ENCODE measurements around the gene HSPG2. TPM values are rescaled to one million over a fixed set of nuclear protein-coding genes. Genes with fewer than 3 reads are reported as not detected.
A peak's percentile ranks its signal among the peaks of the same experiment; 100 is the strongest.

HSPG2 gene
- total and polyA plus RNA-seq, 9 of the 15 experiments (the other 6 are each of a cell fraction or from before 2014, with no cell fraction given): 0.14 to 160 (median 15.7) TPM

DNA sequence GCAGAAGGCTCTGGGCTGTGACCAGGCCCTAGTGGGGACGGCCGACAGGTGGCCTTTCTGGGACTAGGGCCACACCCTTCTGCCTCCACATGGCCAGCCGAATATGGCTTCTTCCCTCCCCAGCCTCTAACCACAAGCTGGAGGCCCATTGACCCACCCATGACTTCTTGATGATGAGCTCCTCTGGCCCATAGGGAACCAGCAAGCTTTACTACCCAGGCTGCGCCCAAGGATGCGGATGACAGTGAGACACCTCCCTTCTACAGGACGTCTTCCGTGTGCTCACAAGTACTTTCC is 84.0 kb downstream of the HSPG2 start (continued):
- TF ChIP-seq, protein P1, sequence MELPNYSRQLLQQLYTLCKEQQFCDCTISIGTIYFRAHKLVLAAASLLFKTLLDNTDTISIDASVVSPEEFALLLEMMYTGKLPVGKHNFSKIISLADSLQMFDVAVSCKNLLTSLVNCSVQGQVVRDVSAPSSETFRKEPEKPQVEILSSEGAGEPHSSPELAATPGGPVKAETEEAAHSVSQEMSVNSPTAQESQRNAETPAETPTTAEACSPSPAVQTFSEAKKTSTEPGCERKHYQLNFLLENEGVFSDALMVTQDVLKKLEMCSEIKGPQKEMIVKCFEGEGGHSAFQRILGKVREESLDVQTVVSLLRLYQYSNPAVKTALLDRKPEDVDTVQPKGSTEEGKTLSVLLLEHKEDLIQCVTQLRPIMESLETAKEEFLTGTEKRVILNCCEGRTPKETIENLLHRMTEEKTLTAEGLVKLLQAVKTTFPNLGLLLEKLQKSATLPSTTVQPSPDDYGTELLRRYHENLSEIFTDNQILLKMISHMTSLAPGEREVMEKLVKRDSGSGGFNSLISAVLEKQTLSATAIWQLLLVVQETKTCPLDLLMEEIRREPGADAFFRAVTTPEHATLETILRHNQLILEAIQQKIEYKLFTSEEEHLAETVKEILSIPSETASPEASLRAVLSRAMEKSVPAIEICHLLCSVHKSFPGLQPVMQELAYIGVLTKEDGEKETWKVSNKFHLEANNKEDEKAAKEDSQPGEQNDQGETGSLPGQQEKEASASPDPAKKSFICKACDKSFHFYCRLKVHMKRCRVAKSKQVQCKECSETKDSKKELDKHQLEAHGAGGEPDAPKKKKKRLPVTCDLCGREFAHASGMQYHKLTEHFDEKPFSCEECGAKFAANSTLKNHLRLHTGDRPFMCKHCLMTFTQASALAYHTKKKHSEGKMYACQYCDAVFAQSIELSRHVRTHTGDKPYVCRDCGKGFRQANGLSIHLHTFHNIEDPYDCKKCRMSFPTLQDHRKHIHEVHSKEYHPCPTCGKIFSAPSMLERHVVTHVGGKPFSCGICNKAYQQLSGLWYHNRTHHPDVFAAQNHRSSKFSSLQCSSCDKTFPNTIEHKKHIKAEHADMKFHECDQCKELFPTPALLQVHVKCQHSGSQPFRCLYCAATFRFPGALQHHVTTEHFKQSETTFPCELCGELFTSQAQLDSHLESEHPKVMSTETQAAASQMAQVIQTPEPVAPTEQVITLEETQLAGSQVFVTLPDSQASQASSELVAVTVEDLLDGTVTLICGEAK (IDR thresholded peaks at IDR 0.05): no peak
- TF ChIP-seq, protein P1 (CRISPR knock-in tag; IDR thresholded peaks at IDR 0.05): no peak
- no peak for TF ChIP-seq ZBTB1 (CRISPR knock-in tag; IDR thresholded peaks at IDR 0.05; ENCODE audit: borderline replicate concordance, low read depth)
- TF ChIP-seq, protein P2, sequence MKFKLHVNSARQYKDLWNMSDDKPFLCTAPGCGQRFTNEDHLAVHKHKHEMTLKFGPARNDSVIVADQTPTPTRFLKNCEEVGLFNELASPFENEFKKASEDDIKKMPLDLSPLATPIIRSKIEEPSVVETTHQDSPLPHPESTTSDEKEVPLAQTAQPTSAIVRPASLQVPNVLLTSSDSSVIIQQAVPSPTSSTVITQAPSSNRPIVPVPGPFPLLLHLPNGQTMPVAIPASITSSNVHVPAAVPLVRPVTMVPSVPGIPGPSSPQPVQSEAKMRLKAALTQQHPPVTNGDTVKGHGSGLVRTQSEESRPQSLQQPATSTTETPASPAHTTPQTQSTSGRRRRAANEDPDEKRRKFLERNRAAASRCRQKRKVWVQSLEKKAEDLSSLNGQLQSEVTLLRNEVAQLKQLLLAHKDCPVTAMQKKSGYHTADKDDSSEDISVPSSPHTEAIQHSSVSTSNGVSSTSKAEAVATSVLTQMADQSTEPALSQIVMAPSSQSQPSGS (CRISPR knock-in tag; IDR thresholded peaks at IDR 0.05): no peak
- no peak for TF ChIP-seq ZNF174 (CRISPR knock-in tag; IDR thresholded peaks at IDR 0.05)
- TF ChIP-seq, protein P3, sequence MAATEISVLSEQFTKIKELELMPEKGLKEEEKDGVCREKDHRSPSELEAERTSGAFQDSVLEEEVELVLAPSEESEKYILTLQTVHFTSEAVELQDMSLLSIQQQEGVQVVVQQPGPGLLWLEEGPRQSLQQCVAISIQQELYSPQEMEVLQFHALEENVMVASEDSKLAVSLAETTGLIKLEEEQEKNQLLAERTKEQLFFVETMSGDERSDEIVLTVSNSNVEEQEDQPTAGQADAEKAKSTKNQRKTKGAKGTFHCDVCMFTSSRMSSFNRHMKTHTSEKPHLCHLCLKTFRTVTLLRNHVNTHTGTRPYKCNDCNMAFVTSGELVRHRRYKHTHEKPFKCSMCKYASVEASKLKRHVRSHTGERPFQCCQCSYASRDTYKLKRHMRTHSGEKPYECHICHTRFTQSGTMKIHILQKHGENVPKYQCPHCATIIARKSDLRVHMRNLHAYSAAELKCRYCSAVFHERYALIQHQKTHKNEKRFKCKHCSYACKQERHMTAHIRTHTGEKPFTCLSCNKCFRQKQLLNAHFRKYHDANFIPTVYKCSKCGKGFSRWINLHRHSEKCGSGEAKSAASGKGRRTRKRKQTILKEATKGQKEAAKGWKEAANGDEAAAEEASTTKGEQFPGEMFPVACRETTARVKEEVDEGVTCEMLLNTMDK (IDR thresholded peaks at IDR 0.05; ENCODE audit: borderline replicate concordance, insufficient read depth, low read depth, low read length, poor library complexity, severe bottlenecking): peak; percentile 42
- TF ChIP-seq NCOA4 (IDR thresholded peaks at IDR 0.05; ENCODE audit: partially characterized antibody): no peak
- TF ChIP-seq RBBP5 (IDR thresholded peaks at IDR 0.05; ENCODE audit: borderline replicate concordance, insufficient read depth, low read length, poor library complexity, severe bottlenecking): no peak
- TF ChIP-seq ZNF408 (CRISPR knock-in tag; IDR thresholded peaks at IDR 0.05; ENCODE audit: low read depth): no peak
- TF ChIP-seq POU5F1 (IDR thresholded peaks at IDR 0.05; ENCODE audit: borderline replicate concordance, low read depth, low read length, partially characterized antibody): no peak
- no peak for TF ChIP-seq ZNF778 (CRISPR knock-in tag; IDR thresholded peaks at IDR 0.05)
- TF ChIP-seq DACH1 (IDR thresholded peaks at IDR 0.05; ENCODE audit: partially characterized antibody): no peak
- TF ChIP-seq, protein P4, sequence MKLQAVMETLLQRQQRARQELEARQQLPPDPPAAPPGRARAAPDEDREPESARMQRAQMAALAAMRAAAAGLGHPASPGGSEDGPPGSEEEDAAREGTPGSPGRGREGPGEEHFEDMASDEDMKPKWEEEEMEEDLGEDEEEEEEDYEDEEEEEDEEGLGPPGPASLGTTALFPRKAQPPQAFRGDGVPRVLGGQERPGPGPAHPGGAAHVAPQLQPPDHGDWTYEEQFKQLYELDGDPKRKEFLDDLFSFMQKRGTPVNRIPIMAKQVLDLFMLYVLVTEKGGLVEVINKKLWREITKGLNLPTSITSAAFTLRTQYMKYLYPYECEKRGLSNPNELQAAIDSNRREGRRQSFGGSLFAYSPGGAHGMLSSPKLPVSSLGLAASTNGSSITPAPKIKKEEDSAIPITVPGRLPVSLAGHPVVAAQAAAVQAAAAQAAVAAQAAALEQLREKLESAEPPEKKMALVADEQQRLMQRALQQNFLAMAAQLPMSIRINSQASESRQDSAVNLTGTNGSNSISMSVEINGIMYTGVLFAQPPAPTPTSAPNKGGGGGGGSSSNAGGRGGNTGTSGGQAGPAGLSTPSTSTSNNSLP (IDR thresholded peaks at IDR 0.05; ENCODE audit: borderline replicate concordance, low read depth, low read length): no peak
- TF ChIP-seq KAT2B (IDR thresholded peaks at IDR 0.05; ENCODE audit: low read depth, low read length): no peak
